Peyer's patch (tissue), 4 donors: Measurements from ENCODE around the gene ITIH5. TPM values are rescaled to one million over a fixed set of nuclear protein-coding genes. Genes with fewer than 3 reads are reported as not detected.

Source experiments
- DNase-seq, 3 donors: peaks; one replicate each; pipeline ENCODE4 v3.0.0-alpha.2; 2017 to 2019
- H3K27ac ChIP-seq, 4 donors: fragments of 200-600 bp; sonication (generic); one replicate each; pipeline ENCODE4 v1.5.1; 2016 to 2019
- H3K27me3 ChIP-seq, 2 donors: fragments of 200-600 bp; sonication (generic); one replicate each; pipeline ENCODE4 v1.5.1; 2019
- H3K36me3 ChIP-seq, 3 donors: fragments of 200-600 bp; sonication (generic); one replicate each; pipeline ENCODE4 v1.5.1; 2016 to 2019
- H3K4me1 ChIP-seq, 4 donors: fragments of 200-600 bp; sonication (generic); one replicate each; pipeline ENCODE4 v1.5.1; 2016 to 2019
- H3K4me3 ChIP-seq, 4 donors: fragments of 200-600 bp; sonication (generic); 1 replicate in 3 of 4; 2 replicates in 1 of 4; pipeline ENCODE4 v1.5.1; 2016 to 2019; ENCODE audit warnings: mild to moderate bottlenecking in 1 of 4
- H3K9me3 ChIP-seq, 4 donors: fragments of 200-600 bp; sonication (generic); one replicate each; pipeline ENCODE4 v1.5.1; 2016 to 2019; ENCODE audit warnings: mild to moderate bottlenecking in 1 of 4
- CTCF ChIP-seq, 6 experiments: fragments of 450-650 bp in 4 of 6; fragments of 200-600 bp in 2 of 6; sonication (generic) in 1 of 6; IDR thresholded peaks; one replicate each; pipeline ENCODE4 v1.5.1; 2017 to 2019; ENCODE audit warnings: antibody characterized with exemption in 6 of 6, mild to moderate bottlenecking in 3 of 6, moderate library complexity in 1 of 6
- POLR2A ChIP-seq, 2 donors: fragments of 450-650 bp; IDR thresholded peaks; one replicate each; pipeline ENCODE4 v1.5.1; 2017; ENCODE audit warnings: antibody characterized with exemption in 2 of 2, mild to moderate bottlenecking in 2 of 2, moderate library complexity in 2 of 2
- total RNA-seq, 4 donors: library from RNA; depleted of rRNA; stranded (reverse); fragments of >200 nt; gene quantifications; one replicate each; pipeline ENCODE4 v1.1.0, GENCODE V29; 2016

ITIH5 gene
- total RNA-seq, 4 donors from 2014 or later = 1.9 to 29.7 (median 4.9) TPM

GRCh38 chr10:7672341-7673134, 5.8 kb upstream of the ITIH5 start:
- no peak for TF ChIP-seq CTCF (IDR thresholded peaks at IDR 0.05)
- TF ChIP-seq POLR2A (IDR thresholded peaks at IDR 0.05) = no peak
- Histone ChIP-seq H3K27me3 (peaks cover 0 to 5% of the 10 kb centered on the region in 2 donors), H3K9me3 (no peaks in the 10 kb centered on the region), H3K36me3 (no peaks in the 10 kb centered on the region), H3K4me3 (no peak overlapping the region), H3K27ac (no peak overlapping the region), H3K4me1 (no peaks in the 10 kb centered on the region)
- DNase-seq = no peak

- peaks cover 0 to 5% (median 0%) of the 10 kb centered on the region in 4 donors for H3K9me3 ChIP-seq
Observed at GRCh38 chr10:7670157-7670556, 3.4 kb upstream of the ITIH5 start.

GRCh38 chr10:7667262-7668141, 736 bp upstream of the ITIH5 start:
- no peak for DNase-seq
- H3K27ac ChIP-seq = peak overlapping the region in 3 of 4 donors; percentile 17 to 54 (median 25)

More at GRCh38 chr10:7670157-7670556, 3.4 kb upstream of the ITIH5 start:
- no peak overlapping the region for H3K4me3 ChIP-seq
- no peak for TF ChIP-seq CTCF (IDR thresholded peaks at IDR 0.05)
- TF ChIP-seq POLR2A (IDR thresholded peaks at IDR 0.05) = no peak
- H3K27ac ChIP-seq = no peak overlapping the region
- H3K36me3 ChIP-seq = no peaks in the 10 kb centered on the region
- DNase-seq = no peak
- no peaks in the 10 kb centered on the region for H3K4me1 ChIP-seq
- peaks cover 0 to 5% of the 10 kb centered on the region in 2 donors for H3K27me3 ChIP-seq

GRCh38 chr10:7665767-7666166, 999 bp downstream of the ITIH5 start:
- TF ChIP-seq CTCF (IDR thresholded peaks at IDR 0.05) (no peak), POLR2A (IDR thresholded peaks at IDR 0.05) (no peak)
- peak overlapping the region in 1 of 4 donors; percentile 57 for H3K27ac ChIP-seq
- DNase-seq = no peak
- H3K4me1 ChIP-seq = no peaks in the 10 kb centered on the region
- peaks cover 0 to 5% (median 0%) of the 10 kb centered on the region in 4 donors for H3K9me3 ChIP-seq
- H3K4me3 ChIP-seq = peak overlapping the region; percentile 43 to 61 (median 56)
- H3K27me3 ChIP-seq = peaks cover 0 to 5% of the 10 kb centered on the region in 2 donors
- H3K36me3 ChIP-seq = no peaks in the 10 kb centered on the region

More at GRCh38 chr10:7667262-7668141, 736 bp upstream of the ITIH5 start:
- H3K36me3 ChIP-seq = no peaks in the 10 kb centered on the region
- peaks cover 0 to 5% (median 0%) of the 10 kb centered on the region in 4 donors for H3K9me3 ChIP-seq
- TF ChIP-seq POLR2A (IDR thresholded peaks at IDR 0.05) = no peak
- TF ChIP-seq CTCF (IDR thresholded peaks at IDR 0.05) = no peak
- no peaks in the 10 kb centered on the region for H3K4me1 ChIP-seq
- peaks cover 0 to 5% of the 10 kb centered on the region in 2 donors for H3K27me3 ChIP-seq
- peak overlapping the region in 3 of 4 donors; percentile 30 to 61 (median 34) for H3K4me3 ChIP-seq

GRCh38 chr10:7664707-7665106, 2.1 kb downstream of the ITIH5 start:
- Histone ChIP-seq H3K27me3 (peaks cover 0 to 5% of the 10 kb centered on the region in 2 donors), H3K36me3 (no peaks in the 10 kb centered on the region), H3K9me3 (peaks cover 0 to 5% (median 0%) of the 10 kb centered on the region in 4 donors), H3K4me1 (no peaks in the 10 kb centered on the region), H3K27ac (peak overlapping the region in 1 of 4 donors; percentile 57), H3K4me3 (peak overlapping the region in 1 of 4 donors; percentile 61)
- TF ChIP-seq CTCF (IDR thresholded peaks at IDR 0.05) (no peak), POLR2A (IDR thresholded peaks at IDR 0.05) (no peak)
- DNase-seq = no peak
